GM12878 (cell line): ENCODE measurements around the gene RPL22L1. TPM values are rescaled to one million over a fixed set of nuclear protein-coding genes. Genes with fewer than 3 reads are reported as not detected.

Source experiments
- ATAC-seq: fragments of 200-7000 bp; cut with Tn5 transposase; 3 replicates; pipeline ENCODE4 v1.9.1; 2020; ENCODE audit warnings: mild to moderate bottlenecking, moderate library complexity
- BruUV-seq: library from RNA; stranded (reverse); fragments of 400-500 nt; replicated peaks from 2 replicates; lab custom pipeline; 2021; lab: Mats Ljungman, UMichigan
- CTCF ChIA-PET: fragments of 300-600 bp; sonication (Branson Sonifier 250); formaldehyde crosslinking; extraction: SDS; loops from one replicate; lab custom pipeline; 2021; ENCODE audit warnings: inconsistent platforms; lab: Yijun Ruan, JAX
- POLR2A ChIA-PET: fragments of 350-600 bp; formaldehyde crosslinking; extraction: SDS; loops from one replicate; lab custom pipeline; 2021; ENCODE audit warnings: inconsistent platforms; lab: Charles Lee
- RAD21 ChIA-PET: fragments of 300-600 bp; sonication (Branson Sonifier 250); formaldehyde crosslinking; loops from one replicate; lab custom pipeline; 2023; ENCODE audit warnings: antibody characterized with exemption; ENCODE audit not compliant: unreplicated experiment; lab: Charles Lee
- SMC1A ChIA-PET: fragments of 300-600 bp; sonication (Branson Sonifier 250); formaldehyde crosslinking; loops from one replicate; lab custom pipeline; 2023; ENCODE audit not compliant: unreplicated experiment, uncharacterized antibody; lab: Charles Lee
- DNase-seq: peaks from one replicate; pipeline ENCODE4 v3.0.0-alpha.2; 2011; ENCODE audit warnings: low read depth, low spot score
- FAIRE-seq: peaks from 3 replicates; lab custom pipeline; 2011; peaks lifted over from hg19 to GRCh38; lab: Jason Lieb, UNC
- H2AFZ ChIP-seq: 2 replicates; pipeline ENCODE4 v1.6.0; 2011; ENCODE audit warnings: low read depth, low read length, control low read depth; ENCODE audit not compliant: control insufficient read depth
- H3K27ac ChIP-seq: 2 replicates; pipeline ENCODE4 v1.5.1; 2011; ENCODE audit warnings: control low read depth; ENCODE audit not compliant: control insufficient read depth, insufficient read depth
- H3K27me3 ChIP-seq, 2 experiments: replicated peaks in 1 of 2; 2 replicates each; pipeline versions ENCODE4 v1.6.0 to v1.6.1; 2011; ENCODE audit warnings: low read length in 1 of 2; ENCODE audit not compliant: control insufficient read depth in 2 of 2, insufficient read depth in 2 of 2
- H3K36me3 ChIP-seq, 2 experiments: 2 replicates each; pipeline ENCODE4 v1.5.1; 2011; ENCODE audit warnings: low read length in 1 of 2; ENCODE audit not compliant: control insufficient read depth in 2 of 2, insufficient read depth in 2 of 2
- H3K4me1 ChIP-seq: 2 replicates; pipeline ENCODE4 v1.6.1; 2011; ENCODE audit warnings: mild to moderate bottlenecking, low read length, moderate library complexity, mixed read lengths; ENCODE audit not compliant: control insufficient read depth, insufficient read depth
- H3K4me2 ChIP-seq: 2 replicates; pipeline ENCODE4 v1.6.0; 2011; ENCODE audit warnings: control low read depth; ENCODE audit not compliant: control insufficient read depth, insufficient read depth
- H3K4me3 ChIP-seq: fragments of 200-600 bp; sonication (generic); 2 replicates; pipeline ENCODE4 v1.5.1; 2016
- H3K79me2 ChIP-seq: 2 replicates; pipeline ENCODE4 v1.6.0; 2011; ENCODE audit warnings: low read length; ENCODE audit not compliant: control insufficient read depth, insufficient read depth
- H3K9ac ChIP-seq: 2 replicates; pipeline ENCODE4 v1.8.0; 2011; ENCODE audit warnings: low read length, control low read depth, mixed read lengths; ENCODE audit not compliant: control insufficient read depth, insufficient read depth
- H3K9me3 ChIP-seq: replicated peaks from 3 replicates; pipeline ENCODE4 v1.5.1; 2011; ENCODE audit warnings: mild to moderate bottlenecking, low read length; ENCODE audit not compliant: control insufficient read depth, insufficient read depth
- H4K20me1 ChIP-seq: 2 replicates; pipeline ENCODE4 v1.6.0; 2011; ENCODE audit not compliant: control insufficient read depth, insufficient read depth
- ASH2L ChIP-seq: fragments of 300-600, 200-600 bp; sonication (generic); IDR thresholded peaks from 2 replicates; pipeline ENCODE4 v1.6.1; 2017; ENCODE audit warnings: low read depth, mild to moderate bottlenecking, borderline replicate concordance
- ATF7 ChIP-seq: fragments of 450-650 bp; IDR thresholded peaks from 2 replicates; pipeline ENCODE4 v1.6.1; 2016; ENCODE audit warnings: low read depth, mild to moderate bottlenecking
- BACH1 ChIP-seq: fragments of 450-650 bp; IDR thresholded peaks from 2 replicates; pipeline ENCODE4 v1.6.1; 2017; ENCODE audit warnings: mild to moderate bottlenecking, borderline replicate concordance
- CEBPB ChIP-seq, 2 experiments: fragments of 150-350 bp in 1 of 2; IDR thresholded peaks; 2 replicates each; pipeline ENCODE4 v1.6.1; 2012 to 2014; ENCODE audit warnings: low read depth in 2 of 2, low read length in 2 of 2, borderline replicate concordance in 1 of 2, inconsistent platforms in 1 of 2
- E2F4 ChIP-seq: IDR thresholded peaks from 2 replicates; pipeline ENCODE4 v1.6.1; 2012; ENCODE audit warnings: low read depth, low read length, improper control_type of control experiment
- FOS ChIP-seq: IDR thresholded peaks from 3 replicates; pipeline ENCODE4 v1.6.1; 2011; ENCODE audit warnings: borderline replicate concordance; ENCODE audit not compliant: insufficient read length; ENCODE audit errors: extremely low read depth
- GABPA ChIP-seq: IDR thresholded peaks from 2 replicates; pipeline ENCODE4 v1.6.1; 2014; ENCODE audit warnings: antibody characterized with exemption, low read depth, mild to moderate bottlenecking, inconsistent platforms
- HDAC6 ChIP-seq: fragments of 200-600 bp; sonication (generic); IDR thresholded peaks from one replicate; pipeline ENCODE4 v1.8.0; 2017; ENCODE audit warnings: antibody characterized with exemption; ENCODE audit not compliant: unreplicated experiment
- IRF4 ChIP-seq: IDR thresholded peaks from 2 replicates; pipeline ENCODE4 v1.6.1; 2011; ENCODE audit warnings: low read depth, low read length
- JUNB ChIP-seq: IDR thresholded peaks from 2 replicates; pipeline ENCODE4 v1.6.1; 2016; ENCODE audit warnings: antibody characterized with exemption, mild to moderate bottlenecking
- MXI1 ChIP-seq: fragments of 150-350 bp; IDR thresholded peaks from 2 replicates; pipeline ENCODE4 v1.6.1; 2011; ENCODE audit warnings: low read depth, mild to moderate bottlenecking, inconsistent platforms, low read length, improper control_type of control experiment
- PAX5 ChIP-seq: IDR thresholded peaks from 2 replicates; pipeline ENCODE4 v1.6.1; 2011; ENCODE audit warnings: low read depth, low read length, borderline replicate concordance
- RB1 ChIP-seq: fragments of 450-650 bp; formaldehyde crosslinking; IDR thresholded peaks from 2 replicates; pipeline ENCODE4 v1.6.1; 2017; ENCODE audit warnings: mild to moderate bottlenecking, borderline replicate concordance
- SMC3 ChIP-seq: IDR thresholded peaks from 2 replicates; pipeline ENCODE4 v1.6.1; 2011; ENCODE audit warnings: low read length, improper control_type of control experiment, borderline replicate concordance
- SPI1 ChIP-seq: IDR thresholded peaks from 2 replicates; pipeline ENCODE4 v1.6.1; 2011; ENCODE audit warnings: low read depth, mild to moderate bottlenecking, low read length, moderate library complexity, borderline replicate concordance; ENCODE audit not compliant: insufficient read depth
- SREBF1 ChIP-seq: IDR thresholded peaks from 2 replicates; pipeline ENCODE4 v1.6.1; 2012; ENCODE audit warnings: mild to moderate bottlenecking, low read length
- TCF7 ChIP-seq: IDR thresholded peaks from 2 replicates; pipeline ENCODE4 v1.6.1; 2014; ENCODE audit warnings: antibody characterized with exemption, borderline replicate concordance
- WRNIP1 ChIP-seq: IDR thresholded peaks from 2 replicates; pipeline ENCODE4 v1.6.1; 2011; ENCODE audit warnings: low read depth, low read length, improper control_type of control experiment, borderline replicate concordance
- ZSCAN29 ChIP-seq: fragments of 450-650 bp; IDR thresholded peaks from 2 replicates; pipeline ENCODE4 v1.6.1; 2017; ENCODE audit warnings: mild to moderate bottlenecking, moderate library complexity
- WGBS: methylation state at CpG from one replicate; pipeline ENCODE4 v1.1.6; 2016; ENCODE audit warnings: low lambda C conversion rate; ENCODE audit not compliant: insufficient replicate concordance, insufficient coverage; ENCODE audit errors: missing lambda C conversion rate; 5-methylcytosine and 5-hydroxymethylcytosine counted together
- in situ Hi-C: fragments of 300-500 bp; cut with MboI; formaldehyde crosslinking; loops from 9 replicates; pipeline ENCODE4 v1.14.3; 2018; ENCODE audit warnings: mixed read lengths
- intact Hi-C: fragments of 100-400 bp; cut with micrococcal nuclease; formaldehyde crosslinking; loops from one replicate; pipeline ENCODE4 v1.14.2; 2022; ENCODE audit not compliant: unreplicated experiment
- polyA plus RNA-seq, 11 experiments: library from polyadenylated mRNA; depleted of rRNA in 4 of 11; unstranded in 6 of 11; stranded (reverse) in 5 of 11; fragments of >200 nt; fragmentation: Nextera tagmentation in 4 of 11; fragmentation: Illumina TruSeq in 1 of 11; extraction: Ambion mirVana in 4 of 11; extraction: Trizol in 1 of 11; gene quantifications; 1 replicate in 1 of 11; 2 replicates in 10 of 11; pipeline versions ENCODE4 v1.2.1 to v1.2.3, GENCODE V29; 2011 to 2016; ENCODE audit warnings: inconsistent platforms in 2 of 11, missing spikeins in 2 of 11, low read depth in 1 of 11
- total RNA-seq, 4 experiments: library from RNA; depleted of rRNA in 3 of 4; stranded (reverse); fragments of >200 nt in 3 of 4; fragmentation: Illumina TruSeq in 1 of 4; extraction: Trizol in 1 of 4; gene quantifications; 2 replicates each; pipeline versions ENCODE4 v1.2.1 to v1.2.3, GENCODE V29; 2013 to 2021

RPL22L1 gene
- total and polyA plus RNA-seq, 10 of the 15 experiments (the other 5 are each of a cell fraction or from before 2014, with no cell fraction given), result 203 to 803 (median 422) TPM

GRCh38 chr3:170830580-170830979, 39.4 kb downstream of the RPL22L1 start:
- Histone ChIP-seq H3K9ac (no peak overlapping the region), H3K4me3 (no peak overlapping the region), H2AFZ (no peak overlapping the region), H3K79me2 (no peaks in the 10 kb centered on the region), H3K27me3 (peaks cover 0 to 14% of the 10 kb centered on the region in 2 experiments), H3K4me2 (no peak overlapping the region), H3K4me1 (no peaks in the 10 kb centered on the region), H3K36me3 (no peaks in the 10 kb centered on the region), H4K20me1 (no peaks in the 10 kb centered on the region), H3K27ac (no peak overlapping the region), H3K9me3 (no peaks in the 10 kb centered on the region)
- DNase-seq, result no peak
- in situ Hi-C loops, result no loop called here
- ChIA-PET RAD21 (no interaction called here), CTCF (interaction anchor here (0.7 to 1.1 kb wide), 2 partner anchors 19 to 70 kb away, joined by 3 read pairs; no protein-coding TSS in a partner anchor), POLR2A (no interaction called here), SMC1A (no interaction called here)
- no peak for TF ChIP-seq SMC3
- TF ChIP-seq JUNB, result no peak
- no peak for TF ChIP-seq SPI1
- TF ChIP-seq ZSCAN29, result no peak
- TF ChIP-seq RB1, result no peak
- no peak for TF ChIP-seq BACH1
- no peak for TF ChIP-seq IRF4
- TF ChIP-seq FOS, result no peak
- no peak for TF ChIP-seq GABPA
- TF ChIP-seq TCF7, result no peak
- TF ChIP-seq ATF7, result no peak
- TF ChIP-seq ASH2L, result no peak
- no peak for TF ChIP-seq MXI1
- no peak for TF ChIP-seq SREBF1
- TF ChIP-seq E2F4, result no peak
- TF ChIP-seq HDAC6, result no peak
- no peak for TF ChIP-seq WRNIP1
- TF ChIP-seq PAX5, result no peak
- no peak for TF ChIP-seq CEBPB (IDR thresholded peaks at IDR 0.05; ENCODE audit: borderline replicate concordance in 1 of 2, low read depth in 2 of 2, low read length in 2 of 2)
- intact Hi-C loops, result no loop called here
- WGBS, result 0% methylated on average over 4 of the region's 4 CpGs
- FAIRE-seq, result no peak
- no TSS peak for BruUV-seq
- no peak for ATAC-seq
